Renal pelvis (tissue), 4 donors: ENCODE results near the gene PARD6G. TPM values are rescaled to one million over a fixed set of nuclear protein-coding genes. Genes with fewer than 3 reads are reported as not detected.
A peak's percentile ranks its signal among the peaks of the same experiment; 100 is the strongest.
"Not testable (repeated sequence)": the region's sequence is repeated elsewhere in the genome, so short reads cannot be mapped to it uniquely, and the experiment has no call there.

Experiments
- DNase-seq: peaks from one replicate; pipeline ENCODE4 v3.0.0-alpha.2; 2013
- polyA plus RNA-seq, 3 donors: library from polyadenylated mRNA; unstranded; fragments of 120-200 nt; gene quantifications; one replicate each; pipeline ENCODE4 v1.2.1, GENCODE V29; 2013; ENCODE audit not compliant: insufficient read length in 3 of 3

PARD6G gene
- polyA plus RNA-seq, 3 donors: 30.7 to 32.2 (median 31.1) TPM

DNA sequence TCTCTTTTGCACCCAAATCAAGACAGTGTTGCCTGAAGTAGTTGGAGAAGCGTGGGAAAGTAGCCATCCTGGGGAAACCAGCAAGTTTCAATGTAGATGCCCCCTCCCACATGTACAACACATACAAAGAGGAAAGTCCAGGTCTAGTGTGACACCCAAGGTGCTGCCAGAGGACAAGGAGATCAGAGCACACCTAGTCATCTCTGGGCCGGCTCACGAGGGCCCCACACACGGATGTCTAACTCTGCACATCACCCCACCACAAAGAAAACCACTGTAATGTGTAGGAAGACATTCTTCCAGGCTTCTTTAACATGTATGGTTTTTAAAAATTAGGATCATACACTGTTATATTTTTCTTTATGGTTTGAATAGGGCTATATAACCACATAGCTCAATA is 21.6 kb downstream of the PARD6G start:
- no peak for DNase-seq

- no peak for DNase-seq
Observed at GRCh38 chr18:80223581-80224148, 23.6 kb downstream of the PARD6G start.

DNA sequence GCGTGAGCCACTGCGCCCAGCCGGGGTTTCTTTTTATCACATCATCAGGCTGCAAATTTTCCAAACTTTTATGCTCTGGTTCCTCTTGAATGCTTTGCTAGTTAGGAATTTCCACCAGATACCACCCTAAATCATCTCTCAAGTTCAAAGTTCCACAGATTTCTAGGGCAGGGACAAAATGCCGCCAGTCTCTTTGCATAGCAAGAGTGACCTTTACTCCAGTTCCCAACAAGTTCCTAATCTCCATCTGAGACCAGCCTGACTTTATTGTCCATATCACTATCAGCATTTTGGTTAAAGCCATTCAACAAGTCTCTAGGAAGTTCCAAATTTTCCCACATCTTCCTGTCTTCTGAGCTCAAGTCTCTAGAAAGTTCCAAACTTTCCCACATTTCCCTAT is 27.8 kb downstream of the PARD6G start:
- DNase-seq: not testable (repeated sequence)

GRCh38 chr18:80218341-80219227 is 28.7 kb downstream of the PARD6G start:
- no peak for DNase-seq

- no peak for DNase-seq
Observed at GRCh38 chr18:80213182-80213581, 34.1 kb downstream of the PARD6G start.

- no peak for DNase-seq
Observed at GRCh38 chr18:80210312-80211083, 36.8 kb downstream of the PARD6G start.

DNA sequence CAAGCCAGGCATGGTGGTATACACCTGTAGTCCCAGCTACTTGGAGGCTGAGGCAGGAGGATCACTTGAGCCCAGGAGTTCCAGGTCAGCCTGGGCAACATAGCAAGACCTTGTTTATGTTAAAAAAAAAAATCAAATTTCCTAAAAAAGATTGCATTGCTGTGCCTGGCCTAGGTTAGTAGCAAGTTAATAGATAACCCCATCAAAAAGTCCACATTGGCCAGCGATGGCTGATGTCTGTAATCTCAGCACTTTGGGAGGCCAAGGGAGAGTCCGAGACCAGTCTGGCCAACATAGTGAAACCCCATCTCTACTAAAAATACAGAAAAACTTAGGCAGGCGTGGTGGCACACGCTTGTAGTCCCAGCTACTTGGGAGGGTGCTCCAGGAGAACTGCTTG is 38.7 kb downstream of the PARD6G start:
- no peak for DNase-seq

DNA sequence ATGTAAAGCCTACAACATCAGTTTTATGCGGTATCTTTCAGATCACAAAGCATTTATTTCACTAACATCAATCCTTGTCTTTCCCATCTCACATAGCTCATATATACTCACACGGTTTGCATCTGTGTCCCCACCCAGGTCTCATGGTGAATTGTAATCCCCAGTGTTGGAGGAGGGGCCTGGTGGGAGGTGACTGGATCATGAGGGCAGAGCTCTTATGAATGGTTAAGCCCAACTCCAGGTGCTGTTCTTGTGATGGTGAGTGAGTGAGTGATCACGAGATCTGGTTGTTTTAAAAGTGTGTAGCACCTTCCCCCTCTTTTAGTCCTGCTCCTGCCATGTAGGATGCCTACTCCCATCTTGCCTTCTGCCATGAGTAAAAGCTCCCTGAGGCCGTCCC is 42.0 kb downstream of the PARD6G start:
- no peak for DNase-seq

DNA sequence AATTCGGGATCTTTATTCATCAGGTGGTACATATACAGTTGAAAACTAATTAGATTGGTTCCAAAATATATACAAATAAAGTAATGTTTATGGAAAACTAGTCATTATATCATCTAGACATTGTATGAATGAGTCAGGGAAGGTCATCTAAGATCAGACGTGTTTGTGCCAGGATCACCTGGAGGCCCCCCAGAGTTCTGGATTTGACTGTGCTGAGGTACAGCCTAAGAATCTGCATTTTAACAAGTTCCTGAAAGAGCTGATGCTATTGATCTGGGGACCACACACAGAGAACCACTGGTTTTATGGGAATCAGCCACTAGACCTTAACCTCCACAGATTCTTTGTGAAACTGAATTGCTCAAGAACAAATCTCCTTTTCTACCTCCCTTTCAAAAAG is 43.2 kb downstream of the PARD6G start:
- no peak for DNase-seq

GRCh38 chr18:80203249-80203648 is 44.1 kb downstream of the PARD6G start:
- no peak for DNase-seq

GRCh38 chr18:80202264-80202998 is 44.9 kb downstream of the PARD6G start:
- no peak for DNase-seq

DNA sequence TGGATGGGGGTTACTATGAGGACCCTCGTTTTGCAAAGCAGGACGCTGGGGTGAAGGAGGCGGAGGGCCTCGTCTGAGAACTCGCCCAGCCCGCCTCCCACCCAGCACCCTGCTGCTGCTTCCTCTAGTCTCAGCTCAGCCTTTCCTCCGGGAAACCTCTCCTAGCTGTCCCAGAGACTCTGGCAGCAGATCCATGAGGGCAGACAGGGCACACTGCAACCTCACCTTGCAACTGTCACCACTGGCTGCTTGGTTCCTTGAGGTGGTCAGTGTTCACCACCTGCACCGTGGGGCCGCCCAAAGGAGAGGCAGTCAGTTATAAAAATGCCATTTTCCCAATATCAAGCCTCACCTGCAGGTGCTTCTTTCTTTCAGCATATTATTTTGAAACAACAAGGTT is 45.6 kb downstream of the PARD6G start:
- no peak for DNase-seq

GRCh38 chr18:80200932-80201672 is 46.2 kb downstream of the PARD6G start:
- no peak for DNase-seq

DNA sequence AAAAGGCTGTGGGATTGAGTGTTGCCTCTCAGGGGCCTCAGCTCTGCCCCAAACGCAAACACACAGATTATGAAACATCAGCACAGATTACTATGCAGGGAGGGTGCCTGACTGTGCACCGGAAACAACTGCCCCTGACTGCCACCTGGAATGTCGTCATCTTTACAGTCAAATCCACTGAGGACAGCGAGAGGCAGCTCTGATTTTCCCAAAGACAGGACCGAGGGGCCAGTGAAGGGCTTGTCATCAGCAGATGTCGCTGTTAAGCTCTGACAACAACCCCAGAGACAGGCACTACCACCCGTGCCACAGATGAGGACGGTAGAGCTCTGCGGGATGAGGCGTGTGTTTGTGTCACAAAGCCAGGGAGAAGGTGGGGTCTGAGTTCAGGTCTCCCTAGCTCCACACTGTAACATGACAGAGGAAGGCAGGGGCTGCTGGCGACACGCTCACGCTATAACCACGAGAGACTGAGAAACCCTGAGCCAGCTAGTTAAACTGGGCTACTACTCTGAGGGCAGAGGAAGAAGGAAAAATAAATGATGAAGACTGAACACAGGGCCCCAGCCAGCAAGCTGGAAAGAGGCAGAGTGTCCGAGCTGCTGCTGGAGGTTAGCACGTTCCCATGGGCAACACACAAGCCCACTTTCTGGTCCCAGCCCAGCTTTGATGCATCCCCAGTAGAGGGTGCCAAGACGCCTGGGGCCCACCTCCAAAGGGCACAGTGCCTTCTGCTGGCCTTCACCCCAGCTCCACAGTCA is 47.0 kb downstream of the PARD6G start:
- no peak for DNase-seq

GRCh38 chr18:80198994-80199748 is 48.1 kb downstream of the PARD6G start:
- no peak for DNase-seq

DNA sequence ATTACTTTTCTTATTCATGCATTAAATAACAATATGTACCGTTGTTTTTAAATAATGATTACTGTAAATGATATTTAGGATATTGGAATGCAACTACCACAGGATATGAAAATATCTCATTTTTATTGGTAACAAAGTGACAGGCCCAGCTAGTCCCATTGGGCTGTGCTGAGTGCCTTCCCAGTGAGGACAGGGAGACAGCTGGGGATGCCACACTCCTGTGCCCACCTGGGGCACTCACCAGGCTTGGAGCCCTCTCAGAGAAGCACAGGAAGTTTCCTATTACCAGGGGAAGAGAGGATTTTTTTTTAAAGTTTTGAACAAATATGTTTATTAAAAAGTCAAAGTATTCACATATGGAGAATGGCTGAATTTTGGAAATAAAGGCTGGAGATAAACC is 48.9 kb downstream of the PARD6G start:
- no peak for DNase-seq

- DNase-seq: no peak
Observed at GRCh38 chr18:80197528-80197927, 49.8 kb downstream of the PARD6G start.

GRCh38 chr18:80196528-80197320 is 50.6 kb downstream of the PARD6G start:
- peak; percentile 42 for DNase-seq
